Measurements from ENCODE around the gene ANKRD18A. TPM values are rescaled to one million over a fixed set of nuclear protein-coding genes. Genes with fewer than 3 reads are reported as not detected.
A peak's percentile ranks its signal among the peaks of the same experiment; 100 is the strongest.

The ANKRD18A gene
- total RNA-seq, 1 donor from 2014 or later: 0.51 TPM

GRCh38 chr9:38529317-38529716 is 91.1 kb downstream of the ANKRD18A start:
- no peak for DNase-seq

GRCh38 chr9:38527503-38527902 is 92.9 kb downstream of the ANKRD18A start:
- DNase-seq: peak; percentile 7

GRCh38 chr9:38526591-38526990 is 93.8 kb downstream of the ANKRD18A start:
- no peak for DNase-seq

GRCh38 chr9:38523121-38523520 is 97.3 kb downstream of the ANKRD18A start:
- DNase-seq: peak; percentile 24

- no peak for DNase-seq
Measured at GRCh38 chr9:38521762-38522161, 98.6 kb downstream of the ANKRD18A start.

Small RNA genes lying within 50 kb of the gene (small RNA-seq; reads per million reads assigned to genes)
- gene AL390726.1 (ENCODE audit: low replicate concordance): not detected
- not detected for gene AL390726.2 (ENCODE audit: low replicate concordance)
- not detected for gene AL390726.3 (ENCODE audit: low replicate concordance)
- gene AL390726.4 (ENCODE audit: low replicate concordance): not detected
- gene AL390726.5 (ENCODE audit: low replicate concordance): not detected

Other genes with a start within 250 kb of the ANKRD18A start
- gene ALDH1B1, start 227.9 kb downstream of the ANKRD18A start, total RNA-seq: 25.4 TPM
- gene IGFBPL1, start 196.1 kb downstream of the ANKRD18A start, total RNA-seq: 1.2 TPM
- gene FAM240B, start 99.5 kb upstream of the ANKRD18A start, total RNA-seq: not detected